HEK293 (cell line): Measurements from ENCODE around the gene ZSWIM6.

Experiments used
- CTCF ChIA-PET: fragments of 350-600 bp; formaldehyde crosslinking; extraction: SDS; loops from one replicate; lab custom pipeline; 2021; ENCODE audit warnings: antibody characterized with exemption; lab: Yijun Ruan, JAX
- POLR2A ChIA-PET: fragments of 300-600 bp; formaldehyde crosslinking; extraction: SDS; loops from one replicate; lab custom pipeline; 2020; ENCODE audit warnings: antibody characterized with exemption, inconsistent platforms; lab: Yijun Ruan, JAX
- H3K27ac ChIP-seq: fragments of 200-500 bp; sonication (Bioruptor generic); 2 replicates; pipeline ENCODE4 v1.5.1; 2014; ENCODE audit warnings: low read depth, low read length, control low read depth, inconsistent platforms; ENCODE audit errors: extremely low read depth
- H3K36me3 ChIP-seq, 2 experiments: fragments of 200-500 bp in 1 of 2; sonication (Bioruptor generic) in 1 of 2; 1 replicate in 1 of 2; 2 replicates in 1 of 2; pipeline ENCODE4 v1.5.1; 2014 to 2017; ENCODE audit warnings: inconsistent platforms in 2 of 2, low read length in 2 of 2; ENCODE audit not compliant: control insufficient read depth in 2 of 2, insufficient read depth in 1 of 2
- H3K4me1 ChIP-seq: fragments of 200-500 bp; sonication (Bioruptor generic); 2 replicates; pipeline ENCODE4 v1.5.1; 2014; ENCODE audit warnings: mild to moderate bottlenecking, low read length, inconsistent platforms; ENCODE audit not compliant: control insufficient read depth, insufficient read depth
- H3K4me3 ChIP-seq: 2 replicates; pipeline ENCODE4 v1.5.1; 2011; ENCODE audit warnings: low read depth, mild to moderate bottlenecking, control low read depth, low read length, moderate library complexity
- H3K9me3 ChIP-seq: fragments of 200-500 bp; sonication (Bioruptor generic); 2 replicates; pipeline ENCODE4 v1.5.1; 2014; ENCODE audit warnings: low read depth, low read length, inconsistent platforms; ENCODE audit not compliant: control insufficient read depth, insufficient read depth
- CTCF ChIP-seq: fragments of 450-650 bp; formaldehyde crosslinking; IDR thresholded peaks from 2 replicates; pipeline ENCODE4 v1.5.1; 2016; ENCODE audit warnings: missing biosample characterization, missing genetic modification characterization
- EGR2 ChIP-seq: fragments of 450-650 bp; formaldehyde crosslinking; IDR thresholded peaks from 2 replicates; pipeline ENCODE4 v1.5.1; 2016; ENCODE audit warnings: low read depth, missing biosample characterization, missing genetic modification characterization
- GLIS1 ChIP-seq: fragments of 450-650 bp; formaldehyde crosslinking; IDR thresholded peaks from 2 replicates; pipeline ENCODE4 v1.5.1; 2016; ENCODE audit warnings: missing biosample characterization, missing genetic modification characterization
- OVOL3 ChIP-seq: fragments of 450-650 bp; formaldehyde crosslinking; IDR thresholded peaks from 2 replicates; pipeline ENCODE4 v1.5.1; 2016; ENCODE audit warnings: missing biosample characterization, missing genetic modification characterization
- SCRT1 ChIP-seq: fragments of 450-650 bp; formaldehyde crosslinking; IDR thresholded peaks from 2 replicates; pipeline ENCODE4 v1.5.1; 2016; ENCODE audit warnings: missing biosample characterization, missing genetic modification characterization, borderline replicate concordance
- ZIC2 ChIP-seq: fragments of 450-650 bp; formaldehyde crosslinking; IDR thresholded peaks from 2 replicates; pipeline ENCODE4 v1.5.1; 2016; ENCODE audit warnings: missing biosample characterization, missing genetic modification characterization
- ZNF280C ChIP-seq: fragments of 450-650 bp; formaldehyde crosslinking; IDR thresholded peaks from 2 replicates; pipeline ENCODE4 v1.5.1; 2016; ENCODE audit warnings: missing biosample characterization, missing genetic modification characterization
- ZNF311 ChIP-seq: fragments of 450-650 bp; formaldehyde crosslinking; IDR thresholded peaks from 2 replicates; pipeline ENCODE4 v1.5.1; 2017; ENCODE audit warnings: missing biosample characterization, missing genetic modification characterization, borderline replicate concordance
- ZNF335 ChIP-seq: fragments of 450-650 bp; formaldehyde crosslinking; conservative IDR thresholded peaks from 2 replicates; pipeline ENCODE4 v1.5.1; 2016; ENCODE audit warnings: missing biosample characterization, missing genetic modification characterization
- ZNF362 ChIP-seq: fragments of 450-650 bp; formaldehyde crosslinking; IDR thresholded peaks from 2 replicates; pipeline ENCODE4 v1.5.1; 2016; ENCODE audit warnings: missing biosample characterization, missing genetic modification characterization
- ZNF639 ChIP-seq: fragments of 450-650 bp; formaldehyde crosslinking; IDR thresholded peaks from 2 replicates; pipeline ENCODE4 v1.5.1; 2016; ENCODE audit warnings: missing biosample characterization, missing genetic modification characterization
- ZNF645 ChIP-seq: fragments of 450-650 bp; formaldehyde crosslinking; IDR thresholded peaks from 2 replicates; pipeline ENCODE4; 2016; ENCODE audit warnings: missing biosample characterization, missing genetic modification characterization
- ZNF776 ChIP-seq: fragments of 450-650 bp; formaldehyde crosslinking; IDR thresholded peaks from 2 replicates; pipeline ENCODE4 v1.5.0; 2017; ENCODE audit warnings: missing biosample characterization, missing genetic modification characterization, borderline replicate concordance
- ZNF785 ChIP-seq: fragments of 450-650 bp; formaldehyde crosslinking; IDR thresholded peaks from 2 replicates; pipeline ENCODE4 v1.5.1; 2016; ENCODE audit warnings: missing biosample characterization, missing genetic modification characterization

Gene ZSWIM6

GRCh38 chr5:61486476-61486875, 154.4 kb downstream of the ZSWIM6 start:
- ChIA-PET POLR2A (no interaction called here), CTCF (interaction anchor here (0.8 kb wide), 1 partner anchor 41 kb away, joined by 3 read pairs; no protein-coding TSS in a partner anchor)
- Histone ChIP-seq H3K9me3 (no peaks in the 10 kb centered on the region), H3K4me3 (no peak overlapping the region), H3K4me1 (no peaks in the 10 kb centered on the region), H3K36me3 (peaks cover 0 to 5% of the 10 kb centered on the region in 2 experiments; a peak in 1 of 3 replicates), H3K27ac (no peak overlapping the region)
- TF ChIP-seq EGR2 (tag by site-specific recombination): no peak
- TF ChIP-seq ZNF335: no peak
- no peak for TF ChIP-seq ZNF280C (tag by site-specific recombination)
- no peak for TF ChIP-seq ZNF785
- no peak for TF ChIP-seq ZNF311 (tag by site-specific recombination)

- TF ChIP-seq ZIC2: no peak
- TF ChIP-seq SCRT1: no peak
- no peak for TF ChIP-seq GLIS1 (tag by site-specific recombination)
- no peak for TF ChIP-seq ZNF776
- ChIA-PET CTCF (no interaction called here), POLR2A (no interaction called here)
- peaks cover 0 to 11% of the 10 kb centered on the region in 2 experiments; a peak in 2 of 3 replicates for H3K36me3 ChIP-seq
- H3K9me3 ChIP-seq: no peaks in the 10 kb centered on the region
- no peaks in the 10 kb centered on the region for H3K4me1 ChIP-seq
- no peak overlapping the region for H3K4me3 ChIP-seq
- no peak overlapping the region for H3K27ac ChIP-seq
Measured at GRCh38 chr5:61489574-61489973, 157.5 kb downstream of the ZSWIM6 start.

GRCh38 chr5:61491861-61492260, 159.8 kb downstream of the ZSWIM6 start:
- ChIA-PET CTCF (no interaction called here), POLR2A (no interaction called here)
- H3K36me3 ChIP-seq: peaks cover 0 to 5% of the 10 kb centered on the region in 2 experiments; a peak in 2 of 3 replicates
- no peaks in the 10 kb centered on the region for H3K4me1 ChIP-seq
- no peaks in the 10 kb centered on the region for H3K9me3 ChIP-seq
- H3K27ac ChIP-seq: no peak overlapping the region
- no peak for TF ChIP-seq ZNF362 (tag by site-specific recombination)
- TF ChIP-seq ZNF311 (tag by site-specific recombination): no peak
- TF ChIP-seq OVOL3 (tag by site-specific recombination): no peak
- no peak for TF ChIP-seq CTCF (tag by site-specific recombination)
- no peak for TF ChIP-seq ZNF645 (tag by site-specific recombination)
- no peak for TF ChIP-seq ZNF639
- H3K4me3 ChIP-seq: no peak overlapping the region
